Esophagus squamous epithelium (tissue), 4 donors: ENCODE measurements around the gene TRAPPC5.

ENCODE experiments used
- CTCF ChIP-seq, 6 experiments: fragments of 450-650 bp in 4 of 6; fragments of 200-600 bp in 2 of 6; sonication (generic) in 2 of 6; IDR thresholded peaks; one replicate each; pipeline ENCODE4 v1.5.1; 2016 to 2019; ENCODE audit warnings: antibody characterized with exemption in 6 of 6, mild to moderate bottlenecking in 4 of 6, moderate library complexity in 4 of 6
- POLR2A ChIP-seq, 4 donors: fragments of 450-650 bp; IDR thresholded peaks; one replicate each; pipeline ENCODE4 v1.6.1; 2017; ENCODE audit warnings: antibody characterized with exemption in 4 of 4, mild to moderate bottlenecking in 4 of 4, moderate library complexity in 3 of 4

GRCh38 chr19:7718668-7719067, 38.0 kb downstream of the TRAPPC5 start:
- TF ChIP-seq POLR2A (IDR thresholded peaks at IDR 0.05) (no peak), CTCF (IDR thresholded peaks at IDR 0.05) (no peak)
